SH-SY5Y (cell line): ENCODE data around the gene C3orf38.

Experiments used
- GATA2 ChIP-seq: IDR thresholded peaks from 2 replicates; pipeline ENCODE4 v1.6.1; 2011; ENCODE audit warnings: mild to moderate bottlenecking, low read depth, low read length
- GATA3 ChIP-seq: IDR thresholded peaks from 2 replicates; pipeline ENCODE4 v1.6.1; 2011; ENCODE audit warnings: low read depth, mild to moderate bottlenecking, low read length, moderate library complexity

DNA sequence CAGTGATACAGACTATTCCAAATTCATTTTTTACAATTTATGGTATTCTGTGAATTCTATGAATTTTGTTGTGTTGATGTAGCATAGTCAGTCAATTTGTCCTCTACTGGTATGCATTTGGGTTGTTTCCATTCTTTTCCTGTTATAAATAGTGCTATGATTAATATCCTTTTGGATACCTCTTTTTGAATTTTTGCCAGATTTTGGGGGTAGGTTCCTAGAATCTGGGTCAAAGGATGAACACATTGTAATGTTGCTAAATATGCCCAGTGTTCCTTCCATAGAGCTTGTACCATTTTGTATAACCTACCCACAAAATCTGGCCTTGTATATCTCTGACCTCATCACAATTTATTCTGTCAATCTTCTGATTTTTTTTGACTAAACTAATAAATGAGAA lies 44.4 kb upstream of the C3orf38 start:
- TF ChIP-seq GATA2 (no peak), GATA3 (no peak)
